DMS79 treated with DMSO at 0.1 percent for 48 hours (cell line): ENCODE measurements around the gene CPA5.
A peak's percentile ranks its signal among the peaks of the same experiment; 100 is the strongest.

ENCODE experiments used
- DNase-seq: peaks from one replicate; lab custom pipeline; 2025; lab: John Stamatoyannopoulos, UW

Gene CPA5

GRCh38 chr7:130332259-130333053 is 12.2 kb upstream of the CPA5 start:
- no peak for DNase-seq

- DNase-seq, result no peak
Measured at GRCh38 chr7:130333832-130334231, 10.8 kb upstream of the CPA5 start.

GRCh38 chr7:130334274-130334673 is 10.3 kb upstream of the CPA5 start:
- DNase-seq, result no peak

GRCh38 chr7:130337410-130337971 is 7.1 kb upstream of the CPA5 start:
- no peak for DNase-seq

- no peak for DNase-seq
Measured at GRCh38 chr7:130338233-130338632, 6.4 kb upstream of the CPA5 start.

- no peak for DNase-seq
Measured at GRCh38 chr7:130341882-130342281, 2.7 kb upstream of the CPA5 start.

GRCh38 chr7:130342701-130343380 is 1.8 kb upstream of the CPA5 start:
- DNase-seq, result no peak

- peak; percentile 84 for DNase-seq
Measured at GRCh38 chr7:130345136-130345535, 520 bp downstream of the CPA5 start.

- no peak for DNase-seq
Measured at GRCh38 chr7:130345725-130346124, 1.1 kb downstream of the CPA5 start.

GRCh38 chr7:130346177-130346905 is 1.7 kb downstream of the CPA5 start:
- no peak for DNase-seq

GRCh38 chr7:130346941-130347340 is 2.3 kb downstream of the CPA5 start:
- no peak for DNase-seq

- peak; percentile 81 for DNase-seq
Measured at GRCh38 chr7:130349911-130350782, 5.5 kb downstream of the CPA5 start.

GRCh38 chr7:130350945-130351790 is 6.6 kb downstream of the CPA5 start:
- DNase-seq, result peak; percentile 95

- DNase-seq, result no peak
Measured at GRCh38 chr7:130351791-130352090, 7.1 kb downstream of the CPA5 start.

GRCh38 chr7:130352194-130353074 is 7.8 kb downstream of the CPA5 start:
- DNase-seq, result peak; percentile 98

GRCh38 chr7:130353196-130353595 is 8.6 kb downstream of the CPA5 start:
- DNase-seq, result no peak

- peak; percentile 85 for DNase-seq
Measured at GRCh38 chr7:130356121-130356875, 11.7 kb downstream of the CPA5 start.

GRCh38 chr7:130356876-130357611 is 12.4 kb downstream of the CPA5 start:
- DNase-seq, result peak; percentile 95
